ENCODE data around the gene TINCR.
"Not testable (repeated sequence)": the region's sequence is repeated elsewhere in the genome, so short reads cannot be mapped to it uniquely, and the experiment has no call there.

TINCR gene

DNA sequence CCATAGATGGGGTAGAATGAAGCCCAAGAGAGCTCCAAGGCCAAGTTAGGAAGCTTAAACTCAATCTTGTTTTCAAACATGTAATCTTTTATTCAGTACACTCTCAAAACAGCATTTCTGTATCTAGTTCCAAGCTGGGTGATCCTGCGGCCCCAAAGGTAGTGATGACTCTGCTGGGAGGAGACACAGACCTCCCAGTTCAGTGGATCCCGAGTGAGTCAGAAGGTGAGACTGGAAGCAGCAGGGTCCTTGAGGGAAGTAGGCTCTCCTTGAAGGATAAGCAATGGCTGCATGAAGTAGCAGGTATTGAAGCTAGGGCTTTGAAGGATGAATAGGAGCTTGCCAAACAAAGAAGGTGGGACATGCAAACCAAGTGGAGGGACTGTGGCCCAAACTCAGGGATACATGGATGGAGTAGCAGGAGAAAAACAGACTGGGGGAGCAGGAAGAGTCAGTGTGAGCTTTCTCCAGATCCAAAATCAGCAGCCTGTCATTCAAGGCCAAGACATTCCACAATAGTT, 9.6 kb downstream of the TINCR start:
- no peak for DNase-seq (ENCODE audit: low read depth)

DNA sequence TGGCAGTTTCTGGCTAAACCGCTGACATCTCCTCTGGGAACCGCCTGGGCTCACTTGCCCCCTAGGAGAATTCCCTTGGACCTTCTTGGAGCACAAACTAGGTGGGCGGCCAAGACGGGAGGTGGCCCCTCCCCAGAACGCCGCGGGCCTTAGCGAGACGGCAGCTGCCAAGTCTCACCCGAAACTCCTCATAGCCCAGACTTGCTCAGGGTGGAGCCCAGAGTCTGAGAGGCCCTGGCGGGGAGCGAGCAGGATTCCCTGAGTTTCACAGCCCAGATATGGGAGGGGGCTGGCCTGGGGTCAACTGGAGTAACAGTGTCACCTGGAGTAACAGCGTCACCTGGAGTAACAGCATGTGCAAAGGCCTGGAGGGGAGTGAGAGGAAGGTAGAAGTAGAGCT, 10.1 kb downstream of the TINCR start:
- no peak for DNase-seq (ENCODE audit: low read depth)

DNA sequence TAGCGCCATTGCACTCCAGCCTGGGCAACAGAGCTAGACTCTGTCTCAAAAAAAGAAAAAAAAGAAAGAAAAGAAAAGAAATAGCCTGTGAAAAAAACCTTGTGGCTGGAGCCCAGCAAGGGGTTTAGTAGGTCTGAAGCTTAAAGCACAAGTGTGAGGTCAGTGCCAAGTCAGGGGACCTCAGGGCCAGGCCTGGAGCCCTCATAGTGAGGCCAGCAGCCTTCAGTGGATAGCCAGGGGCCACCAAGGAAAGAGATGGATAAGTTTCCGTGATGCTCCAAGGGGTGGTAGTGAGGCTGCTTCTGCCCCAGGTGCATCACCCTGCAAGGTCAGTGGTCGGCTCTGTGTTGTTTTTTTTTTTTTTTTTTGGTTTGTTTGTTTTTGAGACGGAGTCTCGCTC, 12.9 kb downstream of the TINCR start:
- no peak for DNase-seq (ENCODE audit: low read depth)

DNA sequence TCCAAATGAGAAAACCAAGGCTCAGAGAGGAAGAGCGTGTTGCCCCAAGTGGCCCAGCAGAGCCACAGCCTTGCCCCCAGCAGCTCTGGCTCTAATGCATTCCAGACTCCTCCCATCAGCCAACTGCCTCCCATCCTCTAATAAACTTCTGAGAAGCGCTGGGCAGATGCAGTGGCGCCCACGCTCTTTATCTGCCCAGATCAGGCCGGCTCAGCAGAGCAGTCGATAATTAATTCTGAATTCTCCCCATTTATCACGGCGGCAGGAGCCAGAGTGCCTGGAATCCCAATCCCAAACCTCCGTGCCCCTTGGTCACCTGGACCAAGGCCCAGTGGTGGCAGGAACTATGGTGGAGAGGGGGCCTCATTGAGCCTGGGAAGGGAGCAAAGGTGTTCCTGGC, 13.9 kb downstream of the TINCR start:
- DNase-seq (ENCODE audit: low read depth) = no peak

DNA sequence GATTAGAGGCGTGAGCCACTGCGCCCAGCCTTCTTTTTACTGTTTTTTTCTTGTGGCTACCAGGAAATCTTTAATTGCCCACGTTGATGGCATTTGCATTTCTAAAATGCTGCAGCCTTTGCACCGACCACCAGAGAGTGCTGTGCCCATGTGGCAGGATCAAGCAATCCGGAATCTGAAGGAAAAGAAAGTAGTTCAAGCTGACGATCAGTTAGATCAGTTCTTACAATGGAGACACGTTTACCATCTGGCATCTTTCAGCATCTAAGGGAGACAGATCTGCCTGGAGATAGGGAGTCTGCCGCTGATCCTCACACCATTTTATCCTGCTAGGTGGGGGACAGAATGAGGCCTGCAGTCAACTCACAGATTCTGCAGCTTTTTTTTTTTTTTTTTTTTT, 19.9 kb downstream of the TINCR start:
- DNase-seq (ENCODE audit: low read depth) = no peak

DNA sequence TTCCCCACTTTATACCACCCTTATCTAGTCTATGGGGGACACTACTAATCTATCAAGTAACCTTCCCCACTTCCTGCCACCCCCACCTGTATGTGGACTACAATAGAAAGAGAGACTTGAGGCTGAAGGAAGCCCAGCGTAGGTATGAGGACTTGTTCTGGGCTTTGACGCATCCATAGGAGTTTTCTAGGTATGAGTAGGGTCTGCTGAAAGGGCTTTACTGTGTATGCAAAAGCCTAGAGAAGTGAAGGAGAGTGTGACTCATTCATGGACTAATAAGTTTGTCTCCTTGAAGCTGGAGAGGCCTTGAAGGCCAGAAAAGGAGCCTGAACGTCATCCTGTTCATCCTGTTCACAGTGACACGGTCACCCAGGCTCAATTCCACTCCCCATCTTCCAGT, 21.8 kb downstream of the TINCR start:
- no peak for DNase-seq (ENCODE audit: low read depth)

DNA sequence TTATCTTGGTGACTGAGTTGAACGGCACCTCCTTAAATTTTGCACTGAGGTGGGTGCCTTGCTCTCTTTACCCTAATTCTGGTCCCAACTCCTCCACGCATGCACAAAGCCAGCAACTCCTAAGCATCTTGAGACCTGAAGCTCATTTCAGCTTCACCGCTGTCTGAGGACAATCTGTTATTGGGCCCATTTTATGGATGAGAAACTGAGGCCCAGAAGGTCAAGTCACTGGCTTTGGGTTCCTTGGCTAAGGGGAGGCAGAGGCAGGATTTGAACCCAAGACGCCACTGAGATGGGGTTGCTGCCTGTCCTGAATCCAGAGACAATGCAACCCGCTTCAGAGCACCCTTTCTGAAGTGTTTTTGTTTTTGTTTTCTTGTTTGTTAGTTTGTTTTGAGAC, 22.7 kb downstream of the TINCR start:
- DNase-seq (ENCODE audit: low read depth) = no peak

DNA sequence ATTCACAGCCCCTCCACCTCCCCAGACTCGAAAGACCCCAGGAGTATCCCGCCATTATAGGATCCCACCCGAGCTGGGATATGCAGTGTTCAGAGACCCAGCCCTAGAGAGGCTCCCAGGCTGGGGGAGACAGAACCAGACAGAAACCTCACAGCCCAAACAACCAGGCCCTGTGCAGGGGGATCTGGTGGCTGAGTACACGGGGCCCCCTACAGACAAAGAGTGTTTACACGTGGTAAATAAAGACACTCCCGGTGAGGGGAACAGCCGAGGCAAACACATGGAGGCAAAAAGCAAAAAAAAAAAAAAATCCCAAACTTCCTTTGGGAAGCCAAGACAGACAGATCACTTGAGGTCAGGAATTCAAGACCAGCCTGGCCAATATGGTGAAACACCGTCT, 25.1 kb downstream of the TINCR start:
- DNase-seq (ENCODE audit: low read depth) = no peak

DNA sequence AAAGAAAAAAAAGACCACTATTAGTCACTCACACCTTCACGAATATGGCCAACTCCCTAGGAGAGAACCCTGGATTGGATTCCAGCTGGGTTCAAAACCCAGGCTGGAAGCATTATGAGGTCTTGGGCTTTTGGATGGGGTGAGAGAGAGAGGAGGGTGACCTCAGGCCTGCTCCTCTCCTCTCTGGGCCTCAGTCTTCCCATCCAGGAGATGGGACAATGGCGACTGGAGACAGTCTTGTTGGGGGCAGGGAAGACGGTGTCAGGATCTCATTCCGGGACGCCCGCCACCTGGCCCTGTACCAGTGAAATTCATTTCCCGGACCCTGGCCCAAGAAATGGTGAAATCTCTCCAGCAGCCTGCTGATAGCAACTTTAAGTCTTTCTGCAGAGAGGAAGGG, 26.3 kb downstream of the TINCR start:
- DNase-seq (ENCODE audit: low read depth) = no peak

DNA sequence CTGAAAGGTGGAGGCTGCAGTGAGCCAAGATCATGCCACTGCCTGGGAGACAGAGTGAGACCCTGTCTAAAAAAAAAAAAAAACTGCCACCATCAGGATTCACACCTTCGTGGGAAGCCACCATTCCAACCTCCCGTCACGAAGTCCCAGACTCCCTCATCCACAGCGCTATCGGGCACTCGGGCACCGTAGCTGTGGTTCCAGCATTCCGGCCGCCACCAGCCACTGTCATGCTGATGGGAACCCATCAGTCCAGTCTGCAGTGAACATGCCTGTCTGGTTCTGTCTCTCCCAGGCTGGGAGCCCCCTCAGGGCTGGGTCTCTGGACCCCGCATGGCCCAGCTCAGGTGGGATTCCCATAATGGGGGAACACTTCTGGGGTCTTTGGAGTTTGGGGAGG, 27.5 kb downstream of the TINCR start:
- DNase-seq (ENCODE audit: low read depth) = no peak

DNA sequence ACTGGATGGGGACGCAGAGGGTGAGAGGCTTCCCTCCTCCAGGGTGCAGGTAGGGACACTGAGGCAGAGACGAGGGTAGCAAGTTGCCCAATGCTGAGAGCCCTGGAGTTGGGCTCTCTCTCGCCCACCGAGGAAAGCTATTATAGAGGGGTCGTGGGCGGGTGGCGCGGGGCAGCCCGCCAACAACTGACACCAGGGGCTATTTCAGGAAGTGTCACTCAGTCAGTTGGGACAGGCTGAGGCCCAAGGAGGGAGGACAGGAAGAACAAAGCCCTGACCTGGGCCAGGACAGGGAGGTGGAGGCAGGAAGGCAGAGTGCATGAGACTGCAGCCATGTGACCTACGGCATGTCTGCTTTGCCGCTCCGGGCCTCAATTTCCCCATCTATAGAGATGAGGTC, 29.9 kb downstream of the TINCR start:
- no peak for DNase-seq (ENCODE audit: low read depth)

DNA sequence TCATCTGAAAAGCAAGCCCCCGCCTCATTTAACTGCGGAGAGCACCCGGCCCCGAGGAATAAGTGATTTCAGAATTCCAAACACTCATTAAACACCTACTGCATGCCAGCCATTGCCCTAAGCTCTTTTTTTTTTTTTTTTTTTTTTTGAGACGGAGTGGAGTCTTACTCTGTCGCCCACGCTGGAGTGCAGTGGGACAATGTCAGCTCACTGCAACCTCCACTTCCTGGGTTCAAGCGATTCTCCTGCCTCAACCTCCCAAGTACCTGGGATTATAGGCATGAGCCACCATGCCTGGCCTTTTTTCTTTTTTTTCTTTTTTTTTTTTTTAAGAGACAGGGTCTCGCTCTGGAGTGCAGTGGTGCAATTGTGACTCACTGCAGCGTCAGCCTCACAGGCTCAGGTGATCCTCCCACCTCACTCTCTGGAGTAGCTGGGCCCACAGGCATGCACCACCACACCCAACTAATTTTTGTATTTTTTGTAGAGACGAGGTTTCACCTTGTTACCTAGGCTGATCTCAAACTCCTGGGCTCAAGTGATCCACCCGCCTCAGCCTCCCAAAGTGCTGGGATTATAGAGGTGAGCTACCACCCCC, 30.7 kb downstream of the TINCR start:
- not testable (repeated sequence) for DNase-seq (ENCODE audit: low read depth)

DNA sequence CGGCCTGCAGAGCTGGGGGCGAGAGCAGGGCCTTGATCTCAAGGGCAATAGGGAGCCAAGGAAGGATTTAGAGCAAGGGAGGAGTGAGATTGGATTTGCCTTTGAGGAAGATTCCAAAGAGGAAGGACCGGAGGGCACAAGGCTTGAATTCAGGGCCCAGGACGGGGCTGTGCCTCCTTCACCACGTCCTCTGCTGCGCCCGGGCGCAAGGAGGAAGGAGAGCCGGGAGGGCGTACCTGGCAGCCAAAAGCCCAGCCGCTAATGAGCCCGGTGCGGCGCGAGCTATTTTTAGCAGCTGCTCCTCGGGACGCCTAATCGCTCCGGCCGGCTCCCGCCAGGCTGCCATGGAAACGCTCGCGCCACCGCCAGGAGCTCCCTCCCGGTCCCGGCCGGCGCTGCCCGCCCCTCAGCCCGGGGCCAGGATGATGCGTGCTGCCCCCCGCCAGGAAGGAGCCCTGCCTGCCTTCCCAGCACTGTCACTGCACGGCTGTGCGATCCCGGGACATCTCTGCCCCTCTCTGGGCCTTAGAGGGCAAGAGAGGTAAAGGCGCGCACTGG, 31.3 kb downstream of the TINCR start:
- DNase-seq (ENCODE audit: low read depth) = peak; percentile 15

DNA sequence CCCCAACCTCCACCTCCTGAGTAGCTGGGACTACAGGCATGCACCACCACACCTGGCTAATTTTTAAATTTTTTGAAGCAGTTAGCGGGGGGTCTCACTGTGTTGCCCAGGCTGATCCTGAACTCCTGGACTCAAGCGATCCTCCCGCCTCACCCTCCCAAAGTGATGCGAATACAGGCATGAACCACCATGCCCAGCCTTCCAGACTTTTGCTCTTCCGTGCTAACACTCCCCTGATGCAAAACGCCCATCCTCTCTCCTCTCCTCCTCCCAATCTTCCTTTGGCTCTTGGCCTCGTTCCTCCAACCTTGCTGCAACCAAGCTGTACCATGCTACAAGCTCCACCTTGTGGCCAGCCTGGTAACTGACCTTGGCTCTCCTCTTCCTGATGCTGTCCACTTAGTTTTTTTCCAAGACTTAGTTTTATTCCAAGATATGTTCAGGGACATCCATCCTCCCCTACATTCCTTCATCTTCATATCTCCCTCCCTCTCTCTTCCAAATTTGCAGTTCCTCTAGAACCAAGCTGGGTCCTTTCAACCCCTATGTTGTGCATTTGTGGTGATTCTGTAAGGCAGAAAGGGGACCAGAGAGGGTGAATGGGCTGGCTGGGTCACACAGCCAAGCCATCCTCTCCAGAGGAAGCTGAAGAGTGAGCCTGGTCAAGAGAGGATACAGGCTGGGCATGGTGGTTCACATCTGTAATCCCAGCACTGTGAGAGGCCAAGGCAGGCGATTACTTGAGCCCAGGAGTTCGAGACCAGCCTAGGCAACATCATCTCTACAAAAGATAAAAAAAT, 32.8 kb downstream of the TINCR start:
- no peak for DNase-seq (ENCODE audit: low read depth)

DNA sequence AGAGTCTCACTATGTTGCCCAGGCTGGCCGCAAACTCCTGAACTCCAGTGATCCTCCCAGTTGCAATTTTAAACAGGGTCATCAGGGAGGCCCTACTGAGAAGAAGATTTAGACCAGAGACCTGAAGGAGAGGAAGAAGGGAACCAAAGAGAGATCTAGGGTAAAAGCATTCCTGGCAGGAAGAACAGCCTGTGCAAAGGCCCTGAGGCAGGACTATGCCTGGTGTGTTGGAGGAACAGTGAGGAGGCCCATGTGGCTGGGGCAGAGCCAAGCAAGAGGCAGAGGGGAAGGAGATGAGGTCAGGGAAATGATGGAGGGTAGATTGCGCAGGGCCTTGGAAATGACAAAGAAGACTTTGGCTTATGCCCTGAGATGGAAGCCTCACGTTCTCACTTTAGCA, 34.5 kb downstream of the TINCR start:
- DNase-seq (ENCODE audit: low read depth) = no peak

DNA sequence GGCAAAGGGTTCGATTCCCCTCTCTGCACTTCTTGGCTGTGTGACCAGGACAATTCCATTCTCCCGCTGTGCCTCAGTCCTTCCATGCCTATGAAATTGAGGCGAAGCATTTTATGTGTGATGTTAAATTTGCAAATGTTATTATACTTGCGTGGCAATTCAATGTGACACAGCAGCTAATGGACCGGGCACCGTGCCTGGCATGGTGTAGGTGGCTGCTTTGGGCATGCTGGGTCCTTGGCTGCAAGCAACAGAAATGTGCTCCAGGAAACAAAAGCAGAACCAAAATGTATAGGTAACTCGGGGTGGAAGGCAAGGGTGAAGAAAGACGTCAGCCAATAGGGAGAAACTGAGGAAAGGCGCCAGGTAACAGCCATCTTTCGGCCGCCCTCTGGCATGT, 37.1 kb downstream of the TINCR start:
- DNase-seq (ENCODE audit: low read depth) = no peak

DNA sequence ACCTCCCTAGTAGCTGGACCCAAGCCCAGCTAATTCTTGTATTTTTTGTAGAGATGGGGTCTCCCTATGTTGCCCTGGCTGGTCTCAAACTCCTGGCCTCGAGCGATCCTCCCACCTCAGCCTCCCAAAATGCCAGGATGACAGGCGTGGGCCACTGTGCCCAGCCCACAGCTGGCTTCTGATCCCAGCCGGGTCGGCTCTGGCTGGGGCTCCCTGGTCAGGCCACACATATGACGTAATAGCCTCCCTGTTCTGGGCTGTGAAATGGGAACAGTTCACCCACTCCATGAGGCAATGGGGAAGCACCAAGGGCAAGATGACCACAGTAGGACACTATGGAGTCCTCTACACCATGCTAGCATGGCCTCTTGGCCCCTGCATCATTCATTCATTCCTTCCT, 41.1 kb downstream of the TINCR start:
- no peak for DNase-seq (ENCODE audit: low read depth)

DNA sequence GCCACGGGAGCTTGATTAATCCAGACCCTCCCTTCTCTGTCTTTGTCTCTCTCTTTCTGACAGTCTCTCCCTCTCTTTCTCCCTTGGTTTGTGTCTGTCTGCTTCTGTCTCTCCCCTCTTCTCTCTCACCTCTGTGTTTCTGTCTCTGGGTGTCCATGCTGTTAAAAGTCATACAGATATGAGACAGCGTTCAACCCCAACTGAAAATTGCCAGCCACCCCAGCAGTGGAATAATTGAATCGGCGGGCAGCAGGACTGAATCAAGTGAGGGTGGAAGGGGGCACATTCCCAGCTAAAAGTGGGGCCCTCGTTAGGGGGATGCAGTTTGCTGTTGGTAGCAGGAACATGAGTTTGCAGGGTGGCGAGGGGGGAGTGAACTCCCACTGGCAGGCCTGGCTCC, 43.7 kb downstream of the TINCR start:
- DNase-seq (ENCODE audit: low read depth) = no peak

DNA sequence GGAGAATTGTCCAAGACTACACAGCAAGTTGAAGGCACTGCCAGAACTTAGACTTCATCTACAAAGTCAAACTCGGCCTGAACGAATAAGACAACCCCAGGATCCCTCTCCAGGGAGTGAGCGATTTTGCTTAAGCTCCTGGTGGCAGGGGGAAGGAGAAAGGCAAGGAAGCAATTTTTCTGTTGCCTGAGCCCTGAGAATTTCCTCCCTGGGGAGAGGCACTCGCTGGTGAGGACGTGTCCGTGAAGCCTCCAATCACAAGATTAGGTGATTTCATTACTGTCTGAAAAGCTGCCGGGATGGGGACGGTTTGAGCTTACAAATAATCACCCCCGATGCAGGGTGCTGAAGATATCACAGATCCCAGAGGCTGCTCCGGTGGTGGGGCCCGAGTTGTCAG, 45.6 kb downstream of the TINCR start:
- no peak for DNase-seq (ENCODE audit: low read depth)

DNA sequence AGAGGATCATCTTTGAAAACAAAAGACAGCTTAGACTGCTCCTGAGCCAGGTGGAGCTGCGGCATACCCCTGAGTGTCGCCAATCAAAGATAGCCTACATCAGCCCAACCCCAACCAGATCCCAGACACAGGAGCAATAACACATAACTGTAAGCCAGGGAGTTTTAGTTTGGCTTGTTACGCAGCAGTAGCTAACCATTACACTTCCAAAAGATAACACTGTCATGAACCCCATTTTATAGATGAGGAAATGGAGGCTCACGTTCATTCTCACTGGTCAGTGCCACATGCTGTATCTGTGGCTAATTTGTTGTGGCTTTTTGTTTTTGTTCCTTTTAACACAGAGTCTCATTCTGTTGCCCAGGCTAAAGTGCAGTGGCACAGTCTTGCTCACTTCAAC, 47.3 kb downstream of the TINCR start:
- DNase-seq (ENCODE audit: low read depth) = no peak

DNA sequence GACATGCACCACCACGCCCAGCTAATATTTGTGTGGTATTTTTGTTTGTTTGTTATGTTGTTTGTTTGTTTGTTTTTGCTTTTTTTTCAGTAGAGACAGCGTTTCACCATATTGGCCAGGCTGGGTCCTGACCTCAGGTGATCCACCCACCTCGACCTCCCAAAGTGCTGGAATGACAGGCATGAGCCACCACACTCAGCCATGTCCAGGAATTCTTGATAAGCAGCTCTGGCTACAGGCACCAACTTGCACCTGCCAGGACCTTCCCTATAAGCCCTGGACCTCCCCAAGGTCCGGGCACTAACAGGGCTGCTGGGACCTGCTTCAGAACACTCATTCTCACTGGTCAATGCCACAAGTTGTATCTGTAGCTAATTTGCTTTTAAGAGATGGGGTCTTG, 48.7 kb downstream of the TINCR start:
- DNase-seq (ENCODE audit: low read depth) = no peak

DNA sequence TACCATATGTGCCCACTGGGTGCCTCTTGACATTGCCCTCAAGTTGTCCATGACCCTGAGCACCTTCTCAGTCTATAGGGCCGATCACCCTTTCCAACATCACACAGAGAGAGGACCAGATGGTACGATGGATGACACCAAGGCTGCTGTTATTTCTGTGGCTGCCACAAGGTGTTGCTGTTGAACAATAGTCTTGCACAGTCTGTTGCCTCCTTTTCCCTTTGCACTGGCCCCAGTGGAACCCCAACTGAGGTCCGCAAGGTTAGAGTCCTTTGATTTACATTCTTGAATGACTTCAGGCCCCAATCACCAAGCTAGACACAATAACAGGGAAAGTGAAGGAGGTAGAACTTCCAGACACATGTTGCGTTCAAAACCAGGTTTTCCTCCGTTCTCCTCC, 52.0 kb downstream of the TINCR start:
- DNase-seq (ENCODE audit: low read depth) = no peak

DNA sequence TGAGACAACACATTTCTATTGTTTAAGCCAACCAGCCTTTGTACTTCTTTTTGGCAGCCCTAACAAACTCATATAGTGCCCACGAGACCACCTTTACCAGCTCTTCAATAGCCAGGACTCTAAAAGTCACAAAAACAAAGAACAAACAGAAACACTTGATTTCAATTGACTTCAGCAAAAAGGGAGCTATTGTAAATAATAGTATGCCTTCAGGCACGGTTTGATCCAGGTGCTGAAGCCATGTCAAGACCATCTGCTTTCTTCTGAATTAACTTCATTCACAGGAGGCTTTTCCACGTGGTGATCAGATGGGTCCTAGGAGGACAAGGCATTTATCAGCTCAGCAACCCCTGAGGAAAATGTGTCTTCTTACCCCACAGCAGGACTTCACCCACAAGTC, 53.8 kb downstream of the TINCR start:
- no peak for DNase-seq (ENCODE audit: low read depth)

DNA sequence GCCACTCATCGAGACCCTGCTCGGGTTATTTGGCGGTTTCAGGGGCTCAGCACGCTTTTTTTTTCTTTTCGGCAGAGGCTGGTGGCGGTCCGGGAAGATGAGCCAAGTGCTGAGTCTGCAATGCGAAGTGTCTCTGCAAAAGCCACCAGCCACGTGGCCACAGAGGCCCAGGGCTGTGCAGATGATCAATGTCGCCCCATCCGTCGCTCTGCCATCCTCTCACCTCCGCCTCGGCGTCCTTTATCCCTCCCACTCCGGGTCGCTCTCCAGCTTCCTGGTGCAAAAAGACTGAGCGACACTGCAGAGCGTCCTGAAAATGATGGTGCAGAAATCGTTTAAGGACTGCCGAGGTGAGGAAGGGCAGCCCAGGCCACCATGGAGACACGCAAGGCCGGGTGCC, 55.0 kb downstream of the TINCR start:
- no peak for DNase-seq (ENCODE audit: low read depth)

All from GM04504 (cell line).